Measurements from ENCODE around the gene TUBB4B. TPM values are rescaled to one million over a fixed set of nuclear protein-coding genes. Genes with fewer than 3 reads are reported as not detected.

Gene TUBB4B
- total RNA-seq, 2 experiments from 2014 or later: 193 to 196 TPM

GRCh38 chr9:137223078-137223970 lies 17.8 kb upstream of the TUBB4B start:
- CTCF ChIA-PET: interaction anchor here (0.7 to 2.4 kb wide), 6 partner anchors 13 to 227 kb away, joined by 3 to 17 read pairs (median 4); no protein-coding TSS in a partner anchor
- H3K4me1 Mint-ChIP-seq (ENCODE audit: low read depth): peaks cover 8% of the 10 kb centered on the region
- H3K4me3 Mint-ChIP-seq: peak overlapping the region; percentile 85
- peak; percentile 99 for DNase-seq
- no peaks in the 10 kb centered on the region for H3K36me3 Mint-ChIP-seq (ENCODE audit: low read depth)
- intact Hi-C loops (cut with micrococcal nuclease): loop anchor here (1.0 to 10.0 kb wide), 9 partner anchors 18 to 339 kb away; partner anchors contain the start of genes ANAPC2, MAN1B1, NDOR1 and NELFB
- H3K27me3 Mint-ChIP-seq (ENCODE audit: low read depth): peaks cover 2% of the 10 kb centered on the region
- H3K27ac Mint-ChIP-seq: no peak overlapping the region
- H3K9me3 Mint-ChIP-seq: no peaks in the 10 kb centered on the region

- Mint-ChIP-seq H3K4me3 (peak within 1 kb of the TSS; percentile 85), H3K27me3 (ENCODE audit: low read depth) (peaks cover 2% of the 10 kb centered on the region), H3K27ac (no peak within 1 kb of the TSS), H3K9me3 (no peaks in the 10 kb centered on the region), H3K36me3 (ENCODE audit: low read depth) (no peaks in the 10 kb centered on the region), H3K4me1 (ENCODE audit: low read depth) (peaks cover 8% of the 10 kb centered on the region)
- CTCF ChIA-PET: interaction anchor here (0.8 to 1.0 kb wide), 2 partner anchors 157 to 178 kb away, joined by 3 read pairs; no protein-coding TSS in a partner anchor
- DNase-seq: peak; percentile 30
- intact Hi-C loops (cut with micrococcal nuclease): loop anchor here (10.0 kb wide), 1 partner anchor 340 kb away; the partner anchor contains the start of gene TRAF2
These were observed 16.0 kb upstream of the TUBB4B start, which contains the start of gene CYSRT1 for GRCh38 chr9:137224830-137225694. TSS of gene CYSRT1 (plus strand) at chr9:137225174. CDS start at chr9:137225622, 448 bp downstream.

- Mint-ChIP-seq H3K4me3 (no peak overlapping the region), H3K36me3 (ENCODE audit: low read depth) (no peaks in the 10 kb centered on the region), H3K4me1 (ENCODE audit: low read depth) (peaks cover 8% of the 10 kb centered on the region), H3K9me3 (no peaks in the 10 kb centered on the region), H3K27me3 (ENCODE audit: low read depth) (peaks cover 2% of the 10 kb centered on the region), H3K27ac (no peak overlapping the region)
- no peak for DNase-seq
- intact Hi-C loops (cut with micrococcal nuclease): loop anchor here (10.0 kb wide), 1 partner anchor 341 kb away; the partner anchor contains the start of gene TRAF2
- CTCF ChIA-PET: interaction anchor here (0.6 to 2.9 kb wide), 11 partner anchors 11 to 466 kb away, joined by 3 to 22 read pairs (median 7); partner anchors contain the start of gene DPP7
These were observed 15.3 kb upstream of the TUBB4B start for GRCh38 chr9:137225699-137226331.

DNA sequence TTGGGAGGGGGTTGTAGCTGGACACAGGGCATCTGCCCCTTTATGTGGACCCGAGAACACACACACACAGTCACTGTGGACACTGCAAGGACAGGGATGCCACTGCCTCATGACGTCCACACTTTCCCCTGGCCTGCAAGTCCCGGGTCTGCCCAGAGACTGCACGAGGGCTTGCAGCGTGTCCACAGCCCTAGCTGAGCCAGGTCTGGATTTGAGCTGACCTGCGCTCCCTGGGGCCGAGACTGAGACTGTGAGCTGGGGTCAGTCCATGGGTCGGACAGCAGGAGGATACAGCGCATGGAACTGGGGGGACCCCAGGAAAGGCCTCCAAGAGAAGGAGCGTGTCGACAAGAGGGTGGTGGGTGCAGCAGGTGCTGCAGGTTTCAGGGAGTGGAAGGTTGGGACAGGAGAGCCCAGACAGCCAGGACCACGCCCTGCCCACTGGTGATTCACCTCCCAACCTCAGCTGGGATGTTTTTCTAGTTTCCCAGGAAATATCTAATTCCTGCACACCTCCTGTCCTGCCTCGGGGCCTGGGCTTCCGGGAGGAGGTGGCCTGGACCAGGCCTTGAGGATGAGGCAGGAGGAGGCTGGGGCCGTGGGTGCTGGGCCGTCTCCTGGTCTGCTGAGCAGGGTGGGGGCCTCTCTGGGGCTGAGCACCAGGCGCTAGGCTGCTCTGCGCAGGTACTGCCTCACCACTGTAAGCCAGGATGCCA lies 14.6 kb upstream of the TUBB4B start:
- Mint-ChIP-seq H3K36me3 (ENCODE audit: low read depth) (no peaks in the 10 kb centered on the region), H3K9me3 (no peaks in the 10 kb centered on the region), H3K27me3 (ENCODE audit: low read depth) (peaks cover 2% of the 10 kb centered on the region), H3K4me1 (ENCODE audit: low read depth) (peaks cover 8% of the 10 kb centered on the region), H3K27ac (no peak overlapping the region), H3K4me3 (no peak overlapping the region)
- intact Hi-C loops (cut with micrococcal nuclease): loop anchor here (1.0 to 10.0 kb wide), 3 partner anchors 37 to 342 kb away; partner anchors contain the start of gene TRAF2
- CTCF ChIA-PET: interaction anchor here (0.6 to 2.9 kb wide), 12 partner anchors 10 to 467 kb away, joined by 3 to 22 read pairs (median 8); partner anchors contain the start of gene DPP7
- DNase-seq: no peak

- intact Hi-C loops (cut with micrococcal nuclease): loop anchor here (1.0 to 10.0 kb wide), 3 partner anchors 38 to 342 kb away; partner anchors contain the start of gene TRAF2
- Mint-ChIP-seq H3K27me3 (ENCODE audit: low read depth) (peaks cover 2% of the 10 kb centered on the region), H3K9me3 (no peaks in the 10 kb centered on the region), H3K4me1 (ENCODE audit: low read depth) (peaks cover 8% of the 10 kb centered on the region), H3K4me3 (no peak within 1 kb of the TSS), H3K36me3 (ENCODE audit: low read depth) (no peaks in the 10 kb centered on the region), H3K27ac (no peak within 1 kb of the TSS)
- peak; percentile 84 for DNase-seq
- CTCF ChIA-PET: interaction anchor here (0.6 to 2.9 kb wide), 14 partner anchors 9 to 198 kb away, joined by 3 to 22 read pairs (median 6); partner anchors contain the start of genes ANAPC2, DPP7 and SSNA1
These were observed 13.8 kb upstream of the TUBB4B start, which contains the start of gene RNF224 for GRCh38 chr9:137227054-137227852. TSS of gene RNF224 (plus strand) at chr9:137227502. CDS start at chr9:137228336, 834 bp downstream.

GRCh38 chr9:137227853-137228505 lies 13.1 kb upstream of the TUBB4B start:
- Mint-ChIP-seq H3K9me3 (no peaks in the 10 kb centered on the region), H3K36me3 (ENCODE audit: low read depth) (no peaks in the 10 kb centered on the region), H3K27me3 (ENCODE audit: low read depth) (peaks cover 2% of the 10 kb centered on the region), H3K4me1 (ENCODE audit: low read depth) (peaks cover 7% of the 10 kb centered on the region), H3K27ac (no peak overlapping the region), H3K4me3 (no peak overlapping the region)
- CTCF ChIA-PET: interaction anchor here (0.7 to 2.9 kb wide), 10 partner anchors 8 to 199 kb away, joined by 3 to 22 read pairs (median 8); no protein-coding TSS in a partner anchor
- DNase-seq: no peak
- intact Hi-C loops (cut with micrococcal nuclease): loop anchor here (1.0 to 10.0 kb wide), 3 partner anchors 39 to 343 kb away; partner anchors contain the start of gene TRAF2

GRCh38 chr9:137228506-137228967 lies 12.6 kb upstream of the TUBB4B start:
- no peak overlapping the region for H3K27ac Mint-ChIP-seq
- CTCF ChIA-PET: interaction anchor here (0.7 to 2.9 kb wide), 6 partner anchors 8 to 199 kb away, joined by 3 to 22 read pairs (median 3); no protein-coding TSS in a partner anchor
- intact Hi-C loops (cut with micrococcal nuclease): loop anchor here (10.0 kb wide), 1 partner anchor 344 kb away; the partner anchor contains the start of gene TRAF2
- no peak overlapping the region for H3K4me3 Mint-ChIP-seq
- no peaks in the 10 kb centered on the region for H3K9me3 Mint-ChIP-seq
- peaks cover 2% of the 10 kb centered on the region for H3K27me3 Mint-ChIP-seq (ENCODE audit: low read depth)
- H3K4me1 Mint-ChIP-seq (ENCODE audit: low read depth): peaks cover 6% of the 10 kb centered on the region
- H3K36me3 Mint-ChIP-seq (ENCODE audit: low read depth): no peaks in the 10 kb centered on the region
- no peak for DNase-seq

DNA sequence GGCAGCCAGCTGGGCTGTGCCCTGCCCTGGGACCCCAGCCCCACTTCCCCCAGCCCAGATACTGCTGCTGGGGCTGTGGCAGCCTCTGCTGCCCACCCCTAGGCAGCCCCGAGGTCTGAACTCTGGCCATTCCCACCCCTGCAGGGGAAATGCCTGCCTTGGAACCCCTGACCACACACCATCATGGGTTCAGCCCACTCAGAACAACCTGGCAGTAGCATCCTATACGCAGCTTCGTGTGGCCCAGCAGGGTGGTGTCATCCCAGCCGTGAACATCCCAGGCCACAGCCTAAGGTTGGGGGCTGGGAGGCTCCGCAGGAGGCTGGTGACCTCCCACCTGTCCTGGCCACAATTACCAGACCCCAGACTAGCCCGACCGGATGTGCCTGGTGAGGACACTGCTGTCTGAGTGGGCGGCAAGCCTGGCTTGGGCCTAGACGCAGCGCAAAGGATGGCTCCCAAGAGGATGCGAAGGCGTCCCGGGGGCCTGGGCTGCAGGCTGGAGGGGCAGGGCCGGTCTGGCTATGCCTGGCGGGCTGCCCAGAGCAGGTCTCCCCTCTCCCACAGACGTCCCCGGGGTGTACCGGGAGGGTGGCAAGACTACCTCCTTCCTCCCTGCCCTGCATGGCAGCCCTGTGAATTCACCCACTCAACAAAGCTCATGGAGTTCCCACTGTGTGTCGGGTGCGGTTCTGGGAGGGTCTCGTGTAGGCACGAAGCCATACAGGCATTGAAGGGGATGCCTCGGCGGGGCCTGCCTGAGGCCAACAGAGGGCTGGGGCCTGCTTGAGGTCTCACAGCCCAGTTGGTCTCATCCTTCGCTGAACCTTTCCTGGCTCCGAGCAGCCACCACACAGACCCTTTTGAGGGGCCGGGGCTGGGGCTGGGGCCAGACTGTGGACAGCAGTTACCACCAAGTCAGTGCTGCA lies 11.9 kb upstream of the TUBB4B start:
- no peaks in the 10 kb centered on the region for H3K9me3 Mint-ChIP-seq
- peaks cover 3% of the 10 kb centered on the region for H3K4me1 Mint-ChIP-seq (ENCODE audit: low read depth)
- DNase-seq: no peak
- no peak overlapping the region for H3K4me3 Mint-ChIP-seq
- H3K36me3 Mint-ChIP-seq (ENCODE audit: low read depth): no peaks in the 10 kb centered on the region
- H3K27ac Mint-ChIP-seq: no peak overlapping the region
- peaks cover 2% of the 10 kb centered on the region for H3K27me3 Mint-ChIP-seq (ENCODE audit: low read depth)
- intact Hi-C loops (cut with micrococcal nuclease): loop anchor here (10.0 kb wide), 1 partner anchor 344 kb away; the partner anchor contains the start of gene TRAF2
- CTCF ChIA-PET: no interaction called here
